ENCODE measurements around the gene UBIAD1.
A peak's percentile ranks its signal among the peaks of the same experiment; 100 is the strongest.
"Not testable (repeated sequence)": the region's sequence is repeated elsewhere in the genome, so short reads cannot be mapped to it uniquely, and the experiment has no call there.

The UBIAD1 gene, protein sequence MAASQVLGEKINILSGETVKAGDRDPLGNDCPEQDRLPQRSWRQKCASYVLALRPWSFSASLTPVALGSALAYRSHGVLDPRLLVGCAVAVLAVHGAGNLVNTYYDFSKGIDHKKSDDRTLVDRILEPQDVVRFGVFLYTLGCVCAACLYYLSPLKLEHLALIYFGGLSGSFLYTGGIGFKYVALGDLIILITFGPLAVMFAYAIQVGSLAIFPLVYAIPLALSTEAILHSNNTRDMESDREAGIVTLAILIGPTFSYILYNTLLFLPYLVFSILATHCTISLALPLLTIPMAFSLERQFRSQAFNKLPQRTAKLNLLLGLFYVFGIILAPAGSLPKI

DNA sequence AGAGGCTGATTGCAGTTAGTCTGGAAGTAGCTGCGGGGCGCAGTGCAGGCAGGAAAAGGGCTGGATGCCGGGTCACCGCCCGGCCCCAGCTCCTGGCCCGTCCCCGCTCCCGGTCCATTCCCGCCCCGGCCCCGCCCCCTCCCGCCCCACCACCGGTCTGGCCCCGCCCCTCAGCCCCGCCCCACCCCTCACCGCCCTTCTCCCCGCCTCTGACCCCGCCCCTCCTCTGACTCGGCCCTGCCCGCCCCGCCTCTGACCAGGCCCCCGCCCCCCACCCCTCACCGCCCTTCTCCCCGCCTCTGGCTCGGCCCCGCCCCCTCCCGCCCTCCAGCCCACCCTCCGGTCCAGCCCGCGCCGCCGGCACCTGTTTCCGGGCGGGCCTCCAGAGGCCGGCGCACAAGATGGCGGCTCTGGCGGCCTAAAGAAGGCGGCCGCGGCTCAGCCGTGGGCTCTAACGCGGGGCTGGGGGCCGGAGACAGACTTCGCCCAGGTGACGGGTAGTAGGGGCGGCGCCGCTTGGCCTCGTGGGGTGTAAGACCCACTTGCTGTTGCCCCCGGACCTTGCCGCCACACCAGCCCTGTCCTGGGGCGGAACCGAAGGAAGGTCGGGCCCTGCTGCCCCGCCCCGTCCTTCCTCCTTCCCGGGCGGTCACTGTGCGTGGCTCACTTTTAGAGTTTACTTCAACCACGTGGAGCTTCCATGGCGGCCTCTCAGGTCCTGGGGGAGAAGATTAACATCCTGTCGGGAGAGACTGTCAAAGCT lies at the start of gene UBIAD1:
TSS of gene UBIAD1 (plus strand) at position 367 of the 763 bp plus-strand sequence. CDS start at position 701, 334 bp downstream.
- peak; percentile 67 to 78 for DNase-seq (ENCODE audit: extremely low read depth in 1 of 2, low read depth in 1 of 2)

DNA sequence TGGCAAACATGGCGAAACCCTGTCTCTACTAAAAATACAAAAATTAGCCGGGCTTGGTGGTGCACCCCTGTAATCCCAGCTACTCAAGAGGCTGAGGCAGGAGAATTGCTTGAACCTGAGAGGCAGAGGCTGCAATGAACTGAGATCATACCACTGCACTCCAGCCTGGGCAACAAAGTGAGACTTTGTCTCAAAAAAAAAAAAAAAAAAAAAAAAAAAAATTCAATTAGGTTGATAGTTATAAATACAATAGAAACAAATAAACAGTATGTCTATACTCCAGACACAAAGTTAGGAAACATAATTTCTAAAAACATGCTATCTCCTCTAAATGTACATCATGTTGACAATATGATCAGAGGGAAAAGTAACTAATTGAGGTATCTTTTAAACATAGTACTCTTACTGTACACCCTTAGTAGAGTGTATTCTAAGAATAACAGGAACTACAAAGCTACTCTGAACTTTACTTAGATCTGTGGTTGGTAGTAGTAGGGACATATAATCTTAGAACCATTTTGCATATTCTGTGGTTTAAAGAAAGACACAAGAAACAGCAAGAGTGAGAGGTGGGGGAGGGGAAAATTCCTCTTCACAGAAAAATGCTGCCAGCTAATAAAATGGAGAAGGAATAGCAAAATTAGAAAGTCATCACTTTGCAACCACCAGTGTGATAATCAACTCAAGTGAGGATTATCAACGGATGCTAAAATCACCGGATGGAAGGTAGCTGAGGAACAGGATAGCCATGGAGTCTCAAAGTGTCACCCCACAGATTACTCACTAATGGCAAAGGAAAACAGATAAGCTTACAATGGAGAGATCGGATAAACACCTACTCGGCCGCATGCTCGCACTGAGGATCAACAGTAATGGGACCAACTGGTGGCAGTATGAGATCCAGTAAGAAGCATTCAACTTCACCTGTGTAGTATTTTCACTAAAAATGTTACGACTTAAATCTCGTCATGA lies 45.6 kb upstream of the UBIAD1 start:
- DNase-seq (ENCODE audit: extremely low read depth in 1 of 2, low read depth in 1 of 2): no peak

DNA sequence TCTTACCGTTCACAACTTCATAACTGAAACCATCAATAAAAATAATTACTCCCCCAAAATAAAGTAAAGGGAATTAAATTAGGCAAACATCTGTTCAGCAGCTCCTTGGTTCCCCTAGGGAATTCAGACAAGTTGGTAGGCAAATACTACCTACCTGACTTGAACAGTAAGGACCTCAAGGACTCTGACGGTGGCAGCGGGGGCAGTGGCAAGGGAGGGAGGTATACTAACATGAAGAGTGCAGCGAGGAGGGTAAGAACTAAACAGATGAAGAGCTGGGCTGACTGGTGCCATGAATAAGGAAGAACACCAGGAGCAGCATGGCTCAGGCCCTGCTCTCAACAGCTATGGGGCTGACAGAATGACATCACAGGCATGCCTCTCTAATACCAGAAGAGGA lies 43.8 kb upstream of the UBIAD1 start:
- no peak for DNase-seq (ENCODE audit: extremely low read depth in 1 of 2, low read depth in 1 of 2)

DNA sequence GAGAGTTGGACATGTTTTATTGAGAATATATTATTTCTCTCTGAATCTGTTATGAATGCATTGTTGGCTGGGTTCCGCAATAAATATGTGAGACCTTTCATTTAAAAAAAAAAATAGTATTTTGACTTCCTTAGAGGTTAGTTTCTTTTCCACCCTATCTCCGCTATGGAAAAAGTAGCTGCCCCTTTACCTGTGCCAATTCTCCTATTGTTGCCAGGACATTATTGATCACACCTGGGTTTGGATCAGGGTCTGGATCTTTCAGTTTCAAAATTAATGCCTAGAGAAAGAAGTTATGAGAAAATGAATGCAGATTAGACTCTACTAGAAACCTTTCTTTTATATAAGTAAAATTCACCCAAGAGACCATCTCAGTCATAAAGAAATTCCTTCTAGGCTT lies 39.8 kb upstream of the UBIAD1 start:
- no peak for DNase-seq (ENCODE audit: extremely low read depth in 1 of 2, low read depth in 1 of 2)

DNA sequence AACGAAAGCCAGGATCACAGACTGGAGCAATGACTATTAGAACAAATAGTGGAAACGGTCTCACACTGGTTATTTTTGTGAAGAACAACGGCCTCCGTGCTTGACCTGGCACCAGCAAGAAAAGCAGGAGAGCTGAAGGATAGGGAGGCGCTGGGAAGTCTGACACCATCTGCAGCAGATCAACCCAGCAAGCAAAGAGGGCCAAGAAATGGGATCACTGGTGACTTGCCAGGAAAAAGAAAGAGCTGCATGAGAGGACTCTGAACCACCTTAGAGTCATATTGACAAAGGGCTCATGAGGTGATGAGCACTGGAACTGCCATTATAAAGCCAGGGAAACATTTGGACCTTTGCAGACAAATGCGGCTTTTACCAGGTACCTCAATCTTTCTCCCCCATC lies 35.6 kb upstream of the UBIAD1 start:
- no peak for DNase-seq (ENCODE audit: extremely low read depth in 1 of 2, low read depth in 1 of 2)

DNA sequence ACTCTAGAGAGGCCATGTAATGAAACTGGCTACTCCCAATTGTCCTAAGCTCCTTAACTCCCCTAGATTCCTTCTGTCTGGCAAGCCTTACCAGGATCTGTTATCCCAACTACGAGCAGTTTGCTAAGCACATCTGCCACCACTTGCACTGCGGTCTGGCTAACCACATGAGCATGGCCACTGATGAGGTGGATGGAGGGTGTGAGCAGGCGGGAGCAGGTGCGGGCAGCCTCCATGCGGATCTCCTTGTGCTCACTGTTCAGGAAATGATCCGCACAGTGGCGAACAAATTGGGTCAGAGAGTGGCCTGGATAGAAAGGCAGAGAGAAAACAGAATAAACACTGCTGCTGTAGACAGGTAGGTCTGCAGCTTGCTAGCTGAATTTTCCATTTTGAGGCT lies 34.7 kb upstream of the UBIAD1 start:
- no peak for DNase-seq (ENCODE audit: extremely low read depth in 1 of 2, low read depth in 1 of 2)

DNA sequence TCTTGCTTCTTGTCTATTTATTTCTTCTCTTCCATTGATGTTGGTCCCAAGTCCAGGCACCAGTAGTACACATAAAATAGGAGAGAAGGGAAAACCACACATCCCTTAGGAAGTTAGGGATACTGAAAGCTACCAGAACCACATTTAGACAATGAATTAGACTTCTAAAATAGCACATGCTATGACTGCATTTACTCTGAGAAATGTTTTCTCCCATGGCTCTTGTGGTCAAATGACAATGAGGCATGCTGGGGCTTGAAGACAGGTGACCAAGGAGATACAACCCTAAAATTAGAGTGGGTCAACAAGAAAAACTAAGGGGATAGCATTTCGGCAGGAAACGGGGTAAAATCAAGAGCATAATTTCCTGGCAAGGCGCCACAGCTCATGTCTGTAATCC lies 27.8 kb upstream of the UBIAD1 start:
- DNase-seq (ENCODE audit: extremely low read depth in 1 of 2, low read depth in 1 of 2): no peak

DNA sequence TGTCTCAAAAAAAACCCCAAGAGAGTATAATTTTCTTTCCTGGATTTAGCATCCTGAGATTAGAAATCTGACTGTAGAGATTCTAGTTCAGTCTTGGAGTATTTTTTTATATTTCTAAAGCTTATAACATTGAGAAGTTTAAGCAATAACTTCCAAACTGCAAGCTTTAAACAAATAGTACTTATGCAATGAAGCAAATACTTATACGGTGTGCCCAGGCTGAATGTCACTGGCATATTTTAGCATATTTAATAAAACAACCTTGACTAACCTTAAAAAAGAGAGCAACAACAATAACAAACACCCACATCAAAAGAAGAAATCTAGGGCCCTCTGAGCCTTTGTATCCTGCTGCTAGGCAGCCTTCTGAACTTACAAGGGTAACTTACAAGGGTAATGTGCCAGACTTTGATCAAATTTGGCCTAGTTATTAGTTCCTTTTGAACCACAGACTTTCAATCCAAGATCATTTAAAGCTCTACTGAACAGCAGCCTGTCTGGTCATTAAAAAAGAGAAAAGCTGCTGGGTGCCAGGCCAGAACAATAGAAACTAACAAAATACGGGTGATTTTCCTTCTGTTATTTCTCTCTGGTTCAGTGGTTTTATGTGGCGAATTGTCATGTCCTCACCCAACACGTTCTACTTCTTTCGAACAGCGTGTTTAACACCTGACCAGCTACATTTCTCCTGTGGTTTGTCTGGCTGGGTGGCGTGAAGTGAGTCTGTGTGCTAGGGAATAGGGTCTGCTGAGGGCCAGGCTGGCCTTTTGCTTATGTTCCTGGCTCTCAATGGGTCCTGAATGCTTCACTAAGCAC lies 26.9 kb upstream of the UBIAD1 start:
- DNase-seq (ENCODE audit: extremely low read depth in 1 of 2, low read depth in 1 of 2): no peak

DNA sequence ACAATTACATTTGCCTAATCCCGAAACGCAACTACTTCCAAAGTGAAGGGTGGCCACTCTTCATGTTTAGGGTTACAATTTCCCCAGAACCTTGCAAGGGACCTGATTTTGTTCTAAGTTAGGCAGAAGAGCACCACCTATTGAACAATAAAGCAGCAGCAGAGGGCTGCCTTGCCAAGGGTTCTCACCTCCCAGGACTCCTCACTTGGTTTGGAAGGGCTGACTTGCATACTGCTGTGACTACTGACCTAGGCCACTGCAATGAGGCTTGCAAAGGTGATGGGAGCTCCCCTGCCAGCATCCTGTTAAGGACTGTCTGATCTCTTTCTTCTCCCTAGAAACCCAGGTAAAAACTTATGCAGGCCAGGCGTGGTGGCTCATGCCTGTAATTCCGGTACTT lies 24.8 kb upstream of the UBIAD1 start:
- DNase-seq (ENCODE audit: extremely low read depth in 1 of 2, low read depth in 1 of 2): no peak

DNA sequence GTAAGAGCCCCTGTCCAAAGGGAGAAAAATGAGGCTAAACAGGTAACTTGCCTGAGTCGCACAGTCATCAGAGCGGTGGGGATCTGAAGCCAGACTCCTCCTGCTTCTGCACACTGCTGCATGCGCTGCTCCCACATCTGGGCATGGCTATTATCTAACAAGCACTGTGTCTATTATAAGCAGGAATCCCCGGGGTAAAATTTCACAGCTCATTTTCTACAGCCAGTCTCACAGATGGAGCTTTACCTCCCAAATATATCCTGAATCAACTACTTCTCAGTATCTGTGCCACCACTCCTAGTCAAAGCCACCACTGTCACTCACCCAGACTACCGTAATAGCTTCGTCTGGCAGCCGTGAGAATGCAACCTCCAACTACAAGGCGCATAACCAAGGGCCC lies 20.5 kb upstream of the UBIAD1 start:
- no peak for DNase-seq (ENCODE audit: extremely low read depth in 1 of 2, low read depth in 1 of 2)

DNA sequence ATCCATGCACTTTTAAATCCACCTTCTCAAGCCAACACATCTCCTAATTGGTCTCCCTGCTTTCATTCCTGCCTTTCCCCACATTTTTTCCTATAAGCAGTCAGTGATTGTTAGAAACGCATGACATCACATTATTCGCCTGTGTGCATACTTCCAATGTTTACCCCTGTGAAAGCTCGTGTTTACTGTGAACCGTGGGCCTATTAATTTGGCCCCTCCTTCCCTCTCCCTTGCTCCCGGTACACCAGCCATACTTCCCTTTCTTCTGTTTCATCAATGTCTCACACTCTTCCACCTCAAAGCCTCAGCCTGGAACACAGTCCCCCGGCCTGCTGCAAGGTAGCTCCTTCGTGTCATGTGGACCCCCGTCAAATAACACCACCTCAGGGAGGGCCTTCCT lies 19.8 kb upstream of the UBIAD1 start:
- no peak for DNase-seq (ENCODE audit: extremely low read depth in 1 of 2, low read depth in 1 of 2)

DNA sequence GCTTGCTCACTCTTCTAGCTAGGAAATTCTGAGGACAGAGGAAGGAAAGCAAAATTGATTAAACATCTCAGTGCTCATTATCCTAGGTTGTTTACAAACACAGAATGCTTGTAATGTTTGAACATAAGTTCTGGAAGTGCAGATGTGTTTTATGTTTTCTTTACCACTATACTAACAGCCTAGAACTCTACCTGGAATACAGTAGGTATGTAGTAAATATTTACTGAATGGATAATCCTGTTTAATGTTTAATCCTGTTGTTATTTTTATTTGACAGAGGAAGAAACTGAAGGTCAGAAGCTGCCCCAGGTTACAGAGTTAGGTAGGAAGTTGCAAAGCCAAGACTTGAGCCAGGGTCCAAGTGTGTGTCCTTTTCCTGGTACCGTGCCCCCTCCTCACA lies 16.7 kb upstream of the UBIAD1 start:
- no peak for DNase-seq (ENCODE audit: extremely low read depth in 1 of 2, low read depth in 1 of 2)

DNA sequence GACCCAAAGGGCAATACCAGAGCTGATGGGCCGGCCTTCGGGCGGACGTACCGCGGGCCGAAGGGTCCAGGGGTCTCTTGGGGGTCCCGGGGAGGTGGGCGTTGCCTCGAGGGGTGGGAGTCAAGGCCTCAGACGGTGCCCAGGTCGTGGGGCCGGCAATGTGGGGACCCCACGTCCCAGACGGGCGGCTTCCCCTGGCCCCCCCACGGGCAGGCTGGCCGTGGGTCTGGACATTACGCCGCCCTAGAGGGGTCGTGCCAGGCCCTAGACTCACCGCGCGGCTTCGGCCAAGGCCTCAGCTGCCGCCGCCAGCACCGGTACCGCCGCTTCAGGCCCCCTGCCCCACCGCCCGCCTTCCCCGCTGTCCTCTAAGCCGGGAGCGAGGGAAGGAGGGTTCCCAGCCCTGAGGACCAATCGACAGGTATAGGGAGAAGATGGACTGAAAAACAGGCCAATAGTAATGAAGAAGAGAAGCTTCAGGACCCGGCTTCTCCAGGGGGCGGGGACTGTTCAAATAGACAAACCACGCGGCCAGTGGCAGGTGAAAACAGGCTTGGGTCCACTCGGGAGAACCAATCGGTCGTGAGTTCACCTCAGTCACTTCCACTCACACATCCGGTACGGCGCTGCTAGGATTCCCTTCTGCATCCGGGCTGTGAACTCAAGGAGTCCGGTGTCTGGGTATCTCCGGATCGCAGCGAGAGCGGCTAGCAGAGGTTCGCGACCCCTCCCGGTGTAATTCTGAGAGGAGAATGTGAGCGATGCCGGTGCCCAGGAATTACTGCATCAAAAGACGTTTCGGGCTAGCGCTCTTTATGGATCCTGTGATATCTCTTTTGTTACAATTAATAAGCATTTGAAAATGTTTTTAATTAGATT lies 10.6 kb upstream of the UBIAD1 start, which contains the start of gene MTOR:
TSS of gene MTOR (minus strand) at position 381 of the 879 bp plus-strand sequence. CDS start 3,142 bp downstream, outside the sequence.
- peak; percentile 87 to 93 for DNase-seq (ENCODE audit: extremely low read depth in 1 of 2, low read depth in 1 of 2)

DNA sequence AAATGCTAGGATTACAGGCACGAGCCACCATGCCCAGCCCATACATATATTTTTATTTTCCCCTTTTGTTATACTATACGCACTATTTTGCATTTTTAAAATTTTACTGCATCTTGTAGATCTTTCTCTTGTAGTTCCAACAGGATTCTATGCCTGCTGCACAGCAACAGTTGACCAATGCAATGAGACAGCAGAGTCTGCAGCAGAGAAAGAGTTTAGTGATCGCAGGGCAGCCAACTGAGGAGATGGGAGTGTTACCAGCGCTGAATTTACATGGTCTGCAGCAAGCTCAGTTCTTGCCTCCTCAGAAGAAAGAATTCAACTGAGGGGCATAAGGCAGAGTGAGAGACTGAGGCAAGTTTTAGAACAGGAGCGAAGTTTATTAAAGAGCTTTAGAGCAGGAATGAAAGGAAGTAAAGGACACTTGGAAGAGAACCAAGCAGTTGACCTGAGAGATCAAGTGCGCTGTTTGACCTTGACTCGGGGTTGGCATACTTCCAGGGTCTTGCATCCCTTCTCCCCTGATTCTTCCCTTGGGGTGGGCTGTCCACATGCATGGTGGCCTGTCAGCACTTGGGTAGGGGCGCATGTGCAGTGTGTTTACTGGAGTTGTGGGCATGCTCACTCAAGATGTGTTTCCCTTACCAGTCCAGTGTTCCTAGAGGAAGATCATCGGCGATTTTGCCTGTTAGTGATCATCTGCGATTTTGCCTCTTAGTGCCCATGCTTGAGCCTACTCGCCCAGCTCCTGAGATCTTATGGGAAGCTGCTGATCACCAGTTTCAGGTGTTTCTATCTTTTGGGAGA lies 6.5 kb upstream of the UBIAD1 start:
- DNase-seq (ENCODE audit: extremely low read depth in 1 of 2, low read depth in 1 of 2): no peak

DNA sequence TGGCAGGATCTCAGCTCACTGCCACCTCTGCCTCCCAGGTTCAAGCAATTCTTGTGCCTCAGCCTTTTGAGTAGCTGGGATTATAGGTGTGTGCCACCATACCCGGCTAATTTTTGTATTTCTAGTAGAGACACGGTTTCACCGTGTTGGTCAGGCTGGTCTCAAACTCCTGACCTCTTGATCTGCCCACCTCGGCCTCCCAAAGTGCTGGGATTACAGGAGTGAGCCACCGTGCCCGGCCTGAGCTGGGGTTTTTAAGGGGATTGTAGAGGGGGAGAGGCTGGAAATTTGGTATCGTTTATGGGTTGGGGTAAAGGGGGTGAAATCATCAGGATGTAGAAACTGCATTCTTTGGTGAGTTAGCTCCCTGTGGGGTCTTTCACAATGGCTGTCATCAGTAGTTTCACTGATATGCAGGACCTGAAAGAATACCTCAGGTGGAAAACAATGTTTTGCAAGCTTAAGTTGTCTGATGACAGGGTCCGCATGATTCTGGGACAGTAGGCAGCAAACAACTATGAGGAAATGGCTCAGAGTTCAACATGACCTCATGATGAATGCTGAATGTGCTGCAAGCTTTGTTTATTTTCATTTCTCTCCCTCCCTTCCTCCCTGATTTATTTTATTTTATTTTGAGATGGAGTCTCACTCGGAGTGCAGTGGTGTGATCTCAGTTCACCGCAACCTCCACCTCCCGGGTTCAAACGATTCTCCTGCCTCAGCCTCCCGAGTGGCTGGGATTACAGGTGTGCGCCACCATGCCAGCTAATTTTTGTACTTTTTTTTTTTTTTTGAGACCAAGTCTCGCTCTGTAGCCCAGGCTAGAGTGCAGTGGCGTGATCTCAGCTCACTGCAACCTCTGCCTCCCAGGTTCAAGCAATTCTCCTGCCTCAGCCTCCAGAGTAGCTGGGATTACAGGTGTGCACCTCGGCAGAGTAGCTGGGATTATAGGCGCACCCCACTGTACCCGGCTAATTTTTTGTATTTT lies 5.4 kb upstream of the UBIAD1 start:
- DNase-seq (ENCODE audit: extremely low read depth in 1 of 2, low read depth in 1 of 2): not testable (repeated sequence)

DNA sequence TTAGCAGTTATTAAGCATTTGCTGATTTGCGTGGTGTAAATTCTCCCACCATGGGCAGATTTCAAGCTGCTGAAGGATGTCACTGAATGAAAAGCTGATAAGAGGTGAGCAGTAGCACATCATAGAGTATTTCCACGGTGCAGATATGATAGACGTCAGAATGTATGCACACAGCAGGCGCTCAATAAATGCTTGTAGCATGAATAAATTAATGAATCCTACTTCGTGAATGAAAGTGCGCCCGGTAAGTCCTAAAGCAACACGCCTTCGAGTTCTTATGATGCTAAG lies 510 bp upstream of the UBIAD1 start:
- no peak for DNase-seq (ENCODE audit: extremely low read depth in 1 of 2, low read depth in 1 of 2)

DNA sequence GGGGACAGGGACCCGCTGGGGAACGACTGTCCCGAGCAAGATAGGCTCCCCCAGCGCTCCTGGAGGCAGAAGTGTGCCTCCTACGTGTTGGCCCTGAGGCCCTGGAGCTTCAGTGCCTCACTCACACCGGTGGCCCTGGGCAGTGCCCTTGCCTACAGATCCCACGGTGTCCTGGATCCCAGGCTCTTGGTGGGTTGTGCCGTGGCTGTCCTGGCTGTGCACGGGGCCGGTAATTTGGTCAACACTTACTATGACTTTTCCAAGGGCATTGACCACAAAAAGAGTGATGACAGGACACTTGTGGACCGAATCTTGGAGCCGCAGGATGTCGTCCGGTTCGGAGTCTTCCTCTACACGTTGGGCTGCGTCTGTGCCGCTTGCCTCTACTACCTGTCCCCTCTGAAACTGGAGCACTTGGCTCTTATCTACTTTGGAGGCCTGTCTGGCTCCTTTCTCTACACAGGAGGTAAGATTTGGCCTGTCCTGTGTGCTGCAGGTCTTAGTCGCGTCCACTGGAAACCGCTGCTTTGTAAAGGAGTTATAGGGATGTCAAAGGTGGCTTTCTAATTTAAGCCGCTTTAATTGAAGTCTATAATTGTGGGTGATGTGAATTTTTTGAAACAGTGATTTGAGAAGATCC lies 717 bp downstream of the UBIAD1 start:
- DNase-seq (ENCODE audit: extremely low read depth in 1 of 2, low read depth in 1 of 2): no peak

All from activated CD8-positive, alpha-beta memory T cell treated with anti-CD3 and anti-CD28 coated beads for 1 hour (primary cell).